ENCODE results near the gene AGMO.

DNA sequence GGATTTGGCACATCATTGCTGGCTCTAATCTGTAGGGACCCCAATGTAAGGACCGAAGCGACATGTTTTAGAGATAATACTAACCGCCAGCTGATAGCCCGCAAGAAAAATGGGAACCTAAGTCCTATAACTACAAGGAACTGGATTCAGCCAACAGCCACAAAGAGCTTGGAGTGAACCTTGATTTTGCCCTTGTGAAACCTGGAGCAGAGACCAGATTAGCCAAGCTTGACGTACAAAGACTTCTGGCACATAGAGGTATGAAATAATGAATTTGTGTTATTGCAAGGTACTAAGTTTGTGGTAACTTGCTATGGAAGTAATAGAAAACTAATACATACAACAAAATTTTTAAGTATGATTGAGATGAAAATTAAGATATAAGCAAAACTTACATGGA, 246.9 kb downstream of the AGMO start:
- TF ChIP-seq, protein P1, sequence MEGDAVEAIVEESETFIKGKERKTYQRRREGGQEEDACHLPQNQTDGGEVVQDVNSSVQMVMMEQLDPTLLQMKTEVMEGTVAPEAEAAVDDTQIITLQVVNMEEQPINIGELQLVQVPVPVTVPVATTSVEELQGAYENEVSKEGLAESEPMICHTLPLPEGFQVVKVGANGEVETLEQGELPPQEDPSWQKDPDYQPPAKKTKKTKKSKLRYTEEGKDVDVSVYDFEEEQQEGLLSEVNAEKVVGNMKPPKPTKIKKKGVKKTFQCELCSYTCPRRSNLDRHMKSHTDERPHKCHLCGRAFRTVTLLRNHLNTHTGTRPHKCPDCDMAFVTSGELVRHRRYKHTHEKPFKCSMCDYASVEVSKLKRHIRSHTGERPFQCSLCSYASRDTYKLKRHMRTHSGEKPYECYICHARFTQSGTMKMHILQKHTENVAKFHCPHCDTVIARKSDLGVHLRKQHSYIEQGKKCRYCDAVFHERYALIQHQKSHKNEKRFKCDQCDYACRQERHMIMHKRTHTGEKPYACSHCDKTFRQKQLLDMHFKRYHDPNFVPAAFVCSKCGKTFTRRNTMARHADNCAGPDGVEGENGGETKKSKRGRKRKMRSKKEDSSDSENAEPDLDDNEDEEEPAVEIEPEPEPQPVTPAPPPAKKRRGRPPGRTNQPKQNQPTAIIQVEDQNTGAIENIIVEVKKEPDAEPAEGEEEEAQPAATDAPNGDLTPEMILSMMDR (IDR thresholded peaks at IDR 0.05): no peak
- TF ChIP-seq EP300 (IDR thresholded peaks at IDR 0.05): no peak

Measured in gastroesophageal sphincter (tissue), 3 donors.